HL-60 (cell line): Measurements from ENCODE around the gene ELP4.

Experiments used
- DNase-seq, 2 experiments: peaks; one replicate each; pipeline ENCODE4 v3.0.0-alpha.2; 2010 to 2020; ENCODE audit warnings: low read depth in 1 of 2, low spot score in 1 of 2
- H3K27ac ChIP-seq: fragments of 250-450 bp; sonication (Bioruptor Pico); replicated peaks from 2 replicates; pipeline ENCODE4 v1.5.1; 2020; ENCODE audit warnings: mild to moderate bottlenecking, moderate library complexity
- H3K27me3 ChIP-seq: fragments of 250-450 bp; sonication (Bioruptor Pico); 2 replicates; pipeline ENCODE4 v1.5.1; 2021; ENCODE audit warnings: mild to moderate bottlenecking, moderate library complexity; ENCODE audit not compliant: insufficient read depth, poor library complexity, severe bottlenecking
- H3K4me3 ChIP-seq: replicated peaks from 2 replicates; pipeline ENCODE4 v1.5.1; 2011; ENCODE audit warnings: mild to moderate bottlenecking, control low read depth, low read length; ENCODE audit not compliant: insufficient read depth
- GABPA ChIP-seq: IDR thresholded peaks from 2 replicates; pipeline ENCODE4 v1.6.1; 2012; ENCODE audit warnings: low read depth
- POLR2AphosphoS5 ChIP-seq: IDR thresholded peaks from 2 replicates; pipeline ENCODE4 v1.6.1; 2012; ENCODE audit warnings: low read depth
- REST ChIP-seq: IDR thresholded peaks from 2 replicates; pipeline ENCODE4 v1.6.1; 2012; ENCODE audit warnings: low read depth; ENCODE audit not compliant: insufficient replicate concordance
- SPI1 ChIP-seq: IDR thresholded peaks from 2 replicates; pipeline ENCODE4 v1.6.1; 2012; ENCODE audit warnings: low read depth, mild to moderate bottlenecking, borderline replicate concordance
- TF ChIP-seq, protein P1 (sequence below): IDR thresholded peaks from one replicate; pipeline ENCODE4 v1.5.1; 2011; ENCODE audit warnings: low read length, control low read depth, inconsistent platforms; ENCODE audit not compliant: insufficient read depth

Gene ELP4

GRCh38 chr11:31790649-31791048, 281.1 kb downstream of the ELP4 start:
- no peak for DNase-seq
- peaks cover 12% of the 10 kb centered on the region for H3K27me3 ChIP-seq
- H3K27ac ChIP-seq, result no peak overlapping the region
- H3K4me3 ChIP-seq, result no peak overlapping the region
- TF ChIP-seq, protein P1, sequence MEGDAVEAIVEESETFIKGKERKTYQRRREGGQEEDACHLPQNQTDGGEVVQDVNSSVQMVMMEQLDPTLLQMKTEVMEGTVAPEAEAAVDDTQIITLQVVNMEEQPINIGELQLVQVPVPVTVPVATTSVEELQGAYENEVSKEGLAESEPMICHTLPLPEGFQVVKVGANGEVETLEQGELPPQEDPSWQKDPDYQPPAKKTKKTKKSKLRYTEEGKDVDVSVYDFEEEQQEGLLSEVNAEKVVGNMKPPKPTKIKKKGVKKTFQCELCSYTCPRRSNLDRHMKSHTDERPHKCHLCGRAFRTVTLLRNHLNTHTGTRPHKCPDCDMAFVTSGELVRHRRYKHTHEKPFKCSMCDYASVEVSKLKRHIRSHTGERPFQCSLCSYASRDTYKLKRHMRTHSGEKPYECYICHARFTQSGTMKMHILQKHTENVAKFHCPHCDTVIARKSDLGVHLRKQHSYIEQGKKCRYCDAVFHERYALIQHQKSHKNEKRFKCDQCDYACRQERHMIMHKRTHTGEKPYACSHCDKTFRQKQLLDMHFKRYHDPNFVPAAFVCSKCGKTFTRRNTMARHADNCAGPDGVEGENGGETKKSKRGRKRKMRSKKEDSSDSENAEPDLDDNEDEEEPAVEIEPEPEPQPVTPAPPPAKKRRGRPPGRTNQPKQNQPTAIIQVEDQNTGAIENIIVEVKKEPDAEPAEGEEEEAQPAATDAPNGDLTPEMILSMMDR, result no peak
- no peak for TF ChIP-seq POLR2AphosphoS5
- no peak for TF ChIP-seq REST

DNA sequence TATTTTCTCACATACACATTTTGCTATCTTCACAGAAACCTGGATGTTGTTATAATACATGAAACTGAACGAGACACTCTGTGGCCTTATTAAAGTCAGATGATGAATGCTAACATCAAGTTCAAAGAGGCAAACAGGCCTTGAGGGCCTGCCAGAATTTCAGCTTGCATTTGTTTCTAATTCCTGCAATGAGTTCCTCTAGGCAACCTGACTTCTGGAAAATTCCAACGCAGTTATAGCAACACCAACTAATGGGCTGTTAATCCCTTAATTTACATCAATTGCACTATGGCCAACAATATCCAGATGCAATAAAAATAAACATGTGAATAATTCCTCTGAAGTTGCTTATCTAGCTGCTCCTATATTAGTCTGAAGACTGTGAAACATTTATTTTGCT, 282.5 kb downstream of the ELP4 start:
- Histone ChIP-seq H3K4me3 (no peak overlapping the region), H3K27me3 (peaks cover 17% of the 10 kb centered on the region), H3K27ac (no peak overlapping the region)
- TF ChIP-seq SPI1 (no peak), POLR2AphosphoS5 (no peak), GABPA (no peak), REST (no peak)
- TF ChIP-seq, protein P1, result no peak
- DNase-seq, result no peak

GRCh38 chr11:31792456-31792855, 282.9 kb downstream of the ELP4 start:
- TF ChIP-seq SPI1, result no peak
- no peak for TF ChIP-seq REST
- TF ChIP-seq GABPA, result no peak
- no peak for TF ChIP-seq POLR2AphosphoS5
- TF ChIP-seq, protein P1, result no peak
- peaks cover 21% of the 10 kb centered on the region for H3K27me3 ChIP-seq

More at GRCh38 chr11:31792456-31792855, 282.9 kb downstream of the ELP4 start:
- Histone ChIP-seq H3K27ac (no peak overlapping the region), H3K4me3 (no peak overlapping the region)
- no peak for DNase-seq
